Stimulated activated CD8-positive, alpha-beta memory T cell treated with anti-CD3 and anti-CD28 coated beads, Interleukin-7, amount 100 ng/mL, for 4 hours (primary cell): ENCODE measurements around the gene TTLL5.

Source experiments
- DNase-seq, 2 donors: peaks; one replicate each; pipeline ENCODE4 v3.0.0-alpha.2; 2020; ENCODE audit warnings: low read depth in 2 of 2

The TTLL5 gene

DNA sequence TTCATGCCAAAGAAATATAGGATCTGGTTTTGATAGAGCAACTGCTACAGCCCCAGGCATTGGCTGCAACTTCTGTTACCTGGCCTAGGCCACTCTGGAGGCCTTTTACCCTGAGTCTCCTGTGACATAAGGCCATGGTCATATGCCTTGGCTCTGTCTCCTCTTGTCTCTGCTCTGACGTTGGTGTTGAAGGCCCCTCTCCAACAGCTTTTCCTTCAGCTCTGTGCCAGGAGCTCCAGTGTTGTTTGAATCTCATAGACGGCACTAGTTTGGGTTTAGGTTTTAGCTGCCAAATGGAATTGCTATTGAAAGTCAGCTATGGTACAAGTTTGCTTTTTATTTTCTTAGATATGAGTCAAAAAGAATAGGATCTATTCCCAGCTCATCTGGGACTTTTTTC, 41.1 kb downstream of the TTLL5 start:
- no peak for DNase-seq

DNA sequence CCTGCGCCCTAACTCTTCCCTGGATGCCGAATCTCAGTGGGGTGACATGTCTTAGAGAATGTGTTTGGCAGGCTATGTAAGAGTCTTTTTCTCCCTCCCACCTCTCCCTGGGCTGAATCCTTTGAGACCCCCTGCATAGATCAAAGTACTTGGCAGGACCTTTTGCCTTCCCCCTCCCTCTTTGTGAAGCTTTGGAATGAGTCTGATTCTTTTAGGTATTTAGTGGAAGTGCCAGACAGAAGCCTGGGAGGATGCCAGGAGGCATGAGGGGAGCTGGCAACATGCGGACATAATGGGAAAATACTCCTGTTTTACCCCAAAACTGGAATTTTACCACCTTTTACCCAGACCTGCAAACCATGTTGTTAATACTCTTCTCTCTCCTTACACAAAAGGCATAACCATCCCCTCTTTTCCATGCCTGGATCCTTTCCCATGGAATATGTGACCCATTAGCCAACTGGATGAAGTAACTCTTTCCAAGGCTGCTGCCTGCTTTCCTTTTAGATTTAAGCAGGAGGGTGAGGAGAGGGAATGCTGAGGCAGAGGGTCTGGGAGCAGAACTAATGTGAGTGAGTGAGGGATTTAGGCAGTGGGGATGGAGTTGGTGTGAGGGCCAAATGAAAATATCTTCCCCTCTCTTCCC, 41.7 kb downstream of the TTLL5 start:
- no peak for DNase-seq

DNA sequence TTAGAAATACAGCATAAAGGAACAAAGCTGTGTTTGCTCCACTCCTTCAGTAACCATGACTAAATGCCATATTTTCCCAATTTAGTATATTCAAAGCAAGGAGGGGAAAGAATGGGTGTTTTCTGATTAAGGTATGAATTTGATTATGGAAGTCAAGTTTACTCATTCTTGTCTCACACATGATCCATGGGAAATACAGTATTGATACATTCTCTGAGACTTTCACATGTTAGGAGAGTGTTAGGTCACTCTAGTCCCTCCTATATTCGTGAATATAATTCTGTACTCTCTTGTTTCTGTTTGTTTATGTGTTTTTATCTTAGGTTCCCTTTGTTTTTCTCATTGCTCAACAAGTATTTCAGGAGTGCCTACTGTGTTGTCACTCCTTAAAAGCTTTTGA, 42.4 kb downstream of the TTLL5 start:
- no peak for DNase-seq

DNA sequence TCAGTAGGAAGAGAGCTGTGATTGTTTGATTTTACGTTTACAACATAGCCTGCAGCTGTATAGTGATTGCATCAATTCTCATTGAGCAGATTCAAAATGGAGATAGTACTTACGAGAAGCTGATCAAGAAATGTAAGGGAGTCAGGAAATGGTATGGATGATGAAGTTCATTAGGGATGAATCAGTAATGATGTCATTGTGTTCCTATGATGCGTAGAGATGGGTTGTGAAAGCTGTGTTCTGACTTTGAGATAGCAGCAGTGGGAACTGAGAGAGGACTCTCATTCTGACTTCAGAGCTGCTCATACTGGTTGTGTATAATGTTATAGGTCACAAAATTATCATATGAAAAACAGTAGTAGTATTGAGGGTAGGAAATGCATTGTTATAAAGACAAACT, 44.0 kb downstream of the TTLL5 start:
- DNase-seq: no peak

- DNase-seq: peak; percentile 11 to 39
Observed at GRCh38 chr14:75709207-75709812, 48.3 kb downstream of the TTLL5 start.

DNA sequence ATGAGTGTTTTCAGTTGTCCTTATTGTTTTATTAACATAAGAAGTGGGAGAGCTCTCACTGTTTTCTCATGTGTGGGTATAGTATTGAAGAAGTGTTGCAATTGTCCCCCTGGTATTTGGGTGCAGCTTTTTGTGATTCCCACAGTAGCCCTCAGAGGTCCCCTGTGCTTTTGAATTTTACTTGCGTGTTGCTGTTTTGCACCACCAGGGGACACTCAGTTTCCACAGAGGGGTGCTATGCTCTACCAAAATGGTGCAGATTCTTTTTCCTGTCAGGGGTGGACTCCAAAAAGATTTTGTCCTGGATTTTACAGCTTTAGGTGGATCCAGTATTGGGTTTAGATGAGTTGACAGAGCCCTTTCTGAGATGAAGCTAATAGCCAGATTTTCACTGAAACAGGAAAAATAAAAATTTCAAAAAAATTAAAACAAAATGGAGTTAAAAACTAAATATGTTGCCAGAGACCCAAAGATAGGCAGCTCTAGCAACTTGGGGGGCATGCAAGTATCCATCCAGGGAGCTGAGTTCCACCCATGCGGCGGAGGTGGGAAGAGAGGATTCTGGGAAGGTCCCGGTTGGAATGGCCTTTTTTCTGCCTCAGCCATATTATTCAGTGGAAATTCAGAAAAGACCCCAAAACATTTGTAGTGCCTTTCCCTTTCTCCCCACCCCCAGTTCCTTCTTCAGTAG, 50.2 kb downstream of the TTLL5 start:
- no peak for DNase-seq

DNA sequence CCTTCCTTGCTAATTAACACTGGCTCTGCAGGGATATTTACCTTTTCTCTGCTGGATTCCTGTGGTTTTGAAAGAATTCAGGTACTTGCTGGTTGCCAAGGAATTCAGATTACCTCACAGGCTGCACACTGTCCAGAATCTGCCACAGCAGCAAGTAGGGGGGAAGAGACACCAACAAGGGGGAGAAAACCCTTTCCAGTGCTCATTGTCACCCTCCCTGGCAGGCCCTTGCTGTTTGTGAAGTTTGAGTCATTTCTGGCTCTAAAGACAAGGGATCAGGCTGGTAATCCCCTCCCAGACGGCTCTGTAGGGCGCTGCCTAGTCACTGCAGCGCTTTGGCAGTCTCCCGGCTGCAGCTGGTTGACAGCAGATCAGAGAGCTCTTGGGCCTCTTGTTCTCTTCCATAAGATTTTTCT, 50.8 kb downstream of the TTLL5 start:
- DNase-seq: no peak

- DNase-seq: no peak
Observed at GRCh38 chr14:75714991-75715390, 53.9 kb downstream of the TTLL5 start.

- no peak for DNase-seq
Observed at GRCh38 chr14:75715926-75716780, 55.1 kb downstream of the TTLL5 start.

DNA sequence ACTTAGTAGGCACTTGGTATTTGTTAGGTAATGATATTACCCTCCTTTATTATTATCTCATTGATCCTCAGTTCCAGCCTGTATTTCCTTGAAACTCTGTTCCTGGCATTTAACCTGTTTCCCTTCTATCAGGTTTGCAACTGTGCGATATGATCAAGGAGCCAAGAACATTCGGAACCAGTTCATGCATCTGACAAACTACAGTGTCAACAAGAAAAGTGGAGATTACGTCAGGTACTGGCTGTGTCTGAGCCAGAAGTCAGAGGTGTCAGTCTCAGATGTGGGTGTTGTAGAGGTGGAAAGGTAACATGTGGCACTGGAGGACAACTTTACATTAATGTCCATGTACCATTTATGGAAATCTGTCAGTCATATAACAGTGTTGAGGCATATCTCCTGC, 56.7 kb downstream of the TTLL5 start:
- DNase-seq: no peak

DNA sequence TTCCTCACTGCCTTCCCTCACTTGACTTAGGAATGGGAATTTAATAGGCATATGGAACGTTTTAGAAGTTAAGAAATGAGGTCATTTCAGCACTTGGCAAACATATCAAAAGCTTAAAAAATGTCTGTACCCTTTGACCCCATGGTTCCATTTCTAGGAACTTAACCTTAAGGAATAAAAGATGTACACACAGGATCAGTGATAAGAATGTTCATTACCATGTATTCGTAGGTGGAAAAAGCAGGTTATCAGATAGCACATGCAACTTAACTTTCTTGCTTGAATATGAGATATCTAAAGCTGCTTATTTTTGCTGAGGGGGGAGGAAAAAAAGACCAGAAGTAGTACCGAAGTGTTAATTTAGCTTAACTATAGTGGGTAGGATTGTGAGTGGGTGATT, 57.2 kb downstream of the TTLL5 start:
- no peak for DNase-seq

DNA sequence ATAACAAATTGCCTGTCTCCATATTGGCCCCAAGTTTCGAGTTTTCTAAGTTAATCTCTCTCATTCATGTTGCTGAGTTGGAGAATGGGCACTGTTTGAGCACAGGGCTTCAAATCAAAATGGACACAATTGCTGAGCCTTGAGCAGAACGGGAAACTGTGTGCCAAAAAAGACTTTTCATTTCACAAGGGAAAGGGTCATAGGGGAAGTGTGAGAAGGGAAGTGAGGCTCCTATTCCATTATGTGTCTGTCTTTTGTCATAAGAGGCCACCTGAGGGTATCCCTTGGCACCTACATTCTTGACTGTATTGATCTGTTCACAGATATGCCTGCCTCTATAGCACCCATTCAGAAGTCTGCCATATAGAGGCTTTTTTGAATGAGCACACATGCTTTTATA, 59.1 kb downstream of the TTLL5 start:
- no peak for DNase-seq

- no peak for DNase-seq
Observed at GRCh38 chr14:75720842-75721498, 59.9 kb downstream of the TTLL5 start.

DNA sequence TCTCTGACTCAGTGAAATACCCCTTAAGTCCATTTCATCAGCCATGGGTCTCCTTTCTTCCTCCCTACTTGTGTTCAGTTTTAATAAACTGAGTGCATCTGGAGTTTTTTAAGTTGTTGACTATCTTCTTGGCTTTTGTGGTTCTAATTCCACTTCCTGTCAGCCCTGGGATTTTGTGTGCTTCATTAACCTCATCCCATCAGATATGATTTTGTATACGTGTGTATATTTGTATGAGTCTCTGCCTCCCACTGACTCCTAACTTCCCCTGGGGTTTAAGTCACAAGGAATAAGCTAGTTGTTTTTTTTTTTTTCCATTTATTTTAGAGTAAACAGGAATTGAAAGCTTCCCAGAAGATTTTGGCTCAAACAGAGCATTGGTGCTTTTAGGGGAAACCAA, 62.7 kb downstream of the TTLL5 start:
- DNase-seq: no peak

DNA sequence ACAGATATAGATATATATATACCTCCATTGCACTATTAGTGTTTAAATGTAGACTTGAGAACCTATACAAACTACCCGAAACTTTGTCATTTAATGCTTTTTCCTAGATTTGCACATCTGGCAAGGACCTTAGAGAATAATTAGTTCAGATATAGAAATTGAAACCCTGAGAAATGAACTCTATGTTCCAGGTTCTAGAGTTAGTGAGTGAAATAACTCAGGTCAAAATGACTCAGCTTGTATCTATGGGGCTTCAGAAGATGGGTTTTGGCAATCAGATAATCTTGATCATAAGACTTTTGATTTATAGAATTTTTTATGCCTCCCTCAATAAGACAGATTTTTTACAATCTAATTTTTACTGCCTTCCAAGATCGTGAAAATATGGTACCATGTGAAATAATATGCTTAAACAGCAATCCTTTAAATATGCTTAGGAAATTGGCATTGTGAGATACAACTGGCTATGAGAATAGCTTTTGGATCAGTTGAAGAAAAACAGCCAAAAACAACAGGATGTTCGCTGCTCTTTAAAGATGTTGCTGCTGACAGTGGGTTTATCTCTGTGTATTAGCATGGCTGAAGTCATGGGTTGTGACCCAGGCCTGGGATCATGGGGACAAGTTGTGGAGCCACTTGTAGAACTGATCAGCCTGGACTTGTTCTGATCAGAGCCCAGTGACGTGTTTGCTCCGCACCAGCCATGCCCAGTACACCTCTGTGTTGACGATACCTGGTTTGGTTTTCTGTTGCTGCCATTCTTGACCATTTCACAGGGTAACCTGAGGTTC, 63.6 kb downstream of the TTLL5 start:
- DNase-seq: no peak

GRCh38 chr14:75725481-75725880, 64.4 kb downstream of the TTLL5 start:
- DNase-seq: no peak

DNA sequence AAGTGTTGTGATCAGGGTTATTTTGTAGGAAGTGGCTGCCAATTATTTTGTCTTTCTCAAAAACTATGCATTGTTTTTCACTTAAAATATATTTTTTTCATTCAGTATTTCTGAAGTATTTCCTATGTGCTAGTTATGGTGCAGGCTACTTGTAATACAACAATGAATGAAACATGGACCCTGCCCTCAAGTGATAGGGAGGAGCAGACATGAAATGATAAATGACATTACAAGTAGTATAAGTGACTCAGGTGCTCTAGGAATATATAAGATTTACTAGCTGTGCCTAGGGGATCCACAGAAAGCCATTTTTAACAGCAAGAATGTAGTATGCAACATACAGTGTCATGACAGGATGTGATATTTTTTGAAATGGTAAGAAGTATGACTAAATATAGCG, 65.3 kb downstream of the TTLL5 start:
- no peak for DNase-seq

DNA sequence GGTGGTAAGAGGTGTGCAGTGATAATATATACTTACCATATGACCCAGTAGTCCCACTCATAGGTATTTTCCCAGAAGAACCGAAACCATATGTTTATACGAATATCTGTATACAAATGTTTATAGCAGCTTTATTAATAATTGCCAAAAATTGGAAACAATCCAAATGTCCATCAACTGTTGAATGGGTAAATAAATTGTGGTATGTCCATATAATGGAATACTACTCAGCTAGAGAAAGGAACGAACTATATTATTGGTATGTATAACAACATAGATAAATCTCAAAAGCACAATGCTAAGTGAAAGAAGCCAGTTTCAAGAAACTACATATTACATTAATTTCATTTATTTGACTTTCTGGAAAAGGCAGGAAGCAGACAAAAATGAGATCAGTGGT, 66.1 kb downstream of the TTLL5 start:
- no peak for DNase-seq

DNA sequence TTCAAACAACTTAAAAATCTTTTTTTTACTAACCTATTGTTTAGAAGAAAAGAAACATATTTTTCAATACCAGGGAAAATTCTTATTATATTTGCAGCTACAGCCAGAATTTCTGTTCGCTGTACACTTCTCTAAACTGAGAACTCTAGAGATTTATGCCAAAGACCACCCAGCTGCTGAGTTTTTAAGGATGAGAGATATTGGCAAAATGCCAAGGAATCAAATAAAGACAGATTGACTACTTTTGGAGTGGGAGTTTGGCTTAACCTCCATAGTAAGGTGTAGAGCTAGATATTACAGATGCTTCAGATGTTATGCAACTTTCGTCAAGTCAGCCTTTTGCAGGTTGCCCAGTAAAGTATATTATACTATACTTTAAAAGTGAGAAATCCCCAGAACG, 71.8 kb downstream of the TTLL5 start:
- no peak for DNase-seq

DNA sequence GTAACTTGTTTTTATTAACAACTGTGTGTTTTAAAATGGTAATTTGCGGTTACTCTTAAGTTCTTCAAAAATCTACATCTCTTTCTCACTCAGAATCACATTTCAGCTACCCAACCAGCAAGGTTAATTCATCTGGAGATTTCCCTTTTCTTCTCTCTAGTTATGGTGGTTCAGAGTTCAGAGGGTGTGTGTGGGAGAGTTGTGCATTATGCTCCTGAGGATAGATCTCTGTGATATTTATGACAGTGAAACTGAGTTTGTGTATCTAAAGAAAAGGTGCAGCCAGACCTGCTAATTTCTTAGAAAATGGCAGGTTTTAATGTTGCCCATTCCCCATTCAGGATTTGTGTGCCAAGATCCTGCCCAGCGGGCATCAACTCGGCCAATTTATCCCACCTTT, 73.8 kb downstream of the TTLL5 start:
- DNase-seq: no peak

DNA sequence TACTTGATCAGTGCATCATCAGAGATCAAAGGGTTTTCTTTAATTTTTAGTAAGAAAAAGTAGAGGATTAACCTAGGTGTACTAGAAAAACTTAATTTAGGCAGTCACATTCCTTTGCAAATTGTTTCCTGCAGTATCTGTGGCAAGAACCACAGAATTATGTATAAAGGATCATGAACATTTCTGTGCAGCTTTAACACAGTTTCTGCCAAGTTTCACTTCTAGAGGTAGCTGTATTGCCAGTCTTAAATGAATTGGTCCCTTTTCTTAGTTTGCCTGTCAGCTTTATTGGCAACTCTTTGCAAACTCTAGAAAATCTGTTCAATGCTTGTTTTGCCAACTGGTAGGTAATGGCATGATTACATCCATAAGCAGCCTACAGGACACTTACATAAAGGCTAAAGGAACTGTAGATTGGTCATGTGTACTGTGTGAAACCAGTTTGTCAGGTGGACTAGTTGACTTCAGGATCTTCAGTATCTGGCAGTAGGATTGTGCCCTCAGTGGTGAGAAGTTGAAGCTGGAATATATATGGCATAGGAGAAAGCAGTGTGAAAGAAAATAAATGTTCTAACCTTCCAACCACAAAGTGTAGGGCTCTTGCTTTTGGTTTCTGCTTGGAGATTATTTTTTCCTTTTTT, 75.9 kb downstream of the TTLL5 start:
- no peak for DNase-seq
